Measurements from ENCODE around the gene TMED10. TPM values are rescaled to one million over a fixed set of nuclear protein-coding genes. Genes with fewer than 3 reads are reported as not detected.
A peak's percentile ranks its signal among the peaks of the same experiment; 100 is the strongest.

Gene TMED10
- total and polyA plus RNA-seq, 8 donors, result 26.6 to 292 (median 97.4) TPM

- peak in 1 of 2 donors; percentile 29 for DNase-seq
- Histone ChIP-seq H3K9me3 (no peaks in the 10 kb centered on the region), H3K4me1 (peaks cover 0 to 6% (median 2%) of the 10 kb centered on the region in 4 donors), H3K36me3 (no peaks in the 10 kb centered on the region), H3K27me3 (no peaks in the 10 kb centered on the region), H3K4me3 (no peak overlapping the region), H3K27ac (no peak overlapping the region)
- WGBS, 5 donors, result 59 to 80% (median 75%) methylated on average over 3 of the region's 3 CpGs
- intact Hi-C loops (cut with DNase I; ENCODE audit: low total_unique reads), result no loop called here
- TF ChIP-seq POLR2AphosphoS5 (IDR thresholded peaks at IDR 0.05) (no peak), EP300 (IDR thresholded peaks at IDR 0.05) (no peak), POLR2A (IDR thresholded peaks at IDR 0.05) (no peak), CTCF (IDR thresholded peaks at IDR 0.05) (no peak)
Measured at GRCh38 chr14:75191100-75191499, 14.7 kb upstream of the TMED10 start.

- Histone ChIP-seq H3K27ac (no peak overlapping the region), H3K27me3 (no peaks in the 10 kb centered on the region), H3K4me1 (no peaks in the 10 kb centered on the region), H3K4me3 (no peak overlapping the region), H3K9me3 (no peaks in the 10 kb centered on the region), H3K36me3 (no peaks in the 10 kb centered on the region)
- WGBS, 5 donors, result 84 to 96% (median 94%) methylated on average over 4 of the region's 4 CpGs
- TF ChIP-seq POLR2AphosphoS5 (IDR thresholded peaks at IDR 0.05) (no peak), EP300 (IDR thresholded peaks at IDR 0.05) (no peak), POLR2A (IDR thresholded peaks at IDR 0.05) (no peak), CTCF (IDR thresholded peaks at IDR 0.05) (no peak)
- intact Hi-C loops (cut with DNase I; ENCODE audit: low total_unique reads), result no loop called here
- no peak for DNase-seq
Measured at GRCh38 chr14:75190023-75190422, 13.6 kb upstream of the TMED10 start.

- Histone ChIP-seq H3K4me3 (no peak overlapping the region), H3K27me3 (no peaks in the 10 kb centered on the region), H3K9me3 (no peaks in the 10 kb centered on the region), H3K4me1 (no peaks in the 10 kb centered on the region), H3K27ac (peak overlapping the region in 3 of 5 donors; percentile 4 to 30 (median 16)), H3K36me3 (no peaks in the 10 kb centered on the region)
- 86 to 91% (median 87%) methylated on average over 7 of the region's 7 CpGs for WGBS, 5 donors
- intact Hi-C loops (cut with DNase I; ENCODE audit: low total_unique reads), result no loop called here
- peak in 1 of 2 donors; percentile 57 for DNase-seq
- TF ChIP-seq POLR2AphosphoS5 (IDR thresholded peaks at IDR 0.05) (no peak), EP300 (IDR thresholded peaks at IDR 0.05) (no peak), POLR2A (IDR thresholded peaks at IDR 0.05) (no peak), CTCF (IDR thresholded peaks at IDR 0.05) (no peak)
Measured at GRCh38 chr14:75188520-75189268, 12.3 kb upstream of the TMED10 start.

GRCh38 chr14:75188086-75188485, 11.7 kb upstream of the TMED10 start:
- Histone ChIP-seq H3K27me3 (no peaks in the 10 kb centered on the region), H3K4me3 (no peak overlapping the region), H3K4me1 (peaks cover 0 to under 1% (median 0%) of the 10 kb centered on the region in 4 donors), H3K9me3 (no peaks in the 10 kb centered on the region), H3K27ac (peak overlapping the region in 2 of 5 donors; percentile 4 to 30), H3K36me3 (no peaks in the 10 kb centered on the region)
- TF ChIP-seq POLR2A (IDR thresholded peaks at IDR 0.05) (no peak), EP300 (IDR thresholded peaks at IDR 0.05) (no peak), POLR2AphosphoS5 (IDR thresholded peaks at IDR 0.05) (no peak), CTCF (IDR thresholded peaks at IDR 0.05) (no peak)
- intact Hi-C loops (cut with DNase I; ENCODE audit: low total_unique reads), result no loop called here
- no peak for DNase-seq
- WGBS, 5 donors, result 90 to 97% (median 95%) methylated on average over 4 of the region's 4 CpGs
